B cell (primary cell): ENCODE measurements around the gene GUCA2B. TPM values are rescaled to one million over a fixed set of nuclear protein-coding genes. Genes with fewer than 3 reads are reported as not detected.

Experiments used
- ATAC-seq: fragments of 200-7000 bp; cut with Tn5 transposase; one replicate; pipeline ENCODE4 v1.10.0; 2021; ENCODE audit warnings: low read depth, mild to moderate bottlenecking, moderate number of reproducible peaks, moderate library complexity
- CTCF ChIA-PET: fragments of 350-600 bp; sonication (Branson Sonifier 250); formaldehyde crosslinking; loops from one replicate; lab custom pipeline; 2021; ENCODE audit warnings: antibody characterized with exemption, inconsistent platforms; lab: Charles Lee
- POLR2A ChIA-PET: fragments of 350-600 bp; sonication (Branson Sonifier 250); formaldehyde crosslinking; loops from one replicate; lab custom pipeline; 2021; ENCODE audit warnings: antibody characterized with exemption; lab: Charles Lee
- DNase-seq: peaks from one replicate; pipeline ENCODE4 v3.0.0; 2013
- H2AFZ ChIP-seq: 2 replicates; pipeline ENCODE4 v1.6.1; 2012; ENCODE audit warnings: mild to moderate bottlenecking, low read depth, low read length; ENCODE audit not compliant: insufficient read depth, poor library complexity, severe bottlenecking
- H3K27ac ChIP-seq, 2 donors: 1 replicate in 1 of 2; 2 replicates in 1 of 2; pipeline ENCODE4 v1.5.1; 2012 to 2013; ENCODE audit warnings: low read length in 2 of 2, mild to moderate bottlenecking in 2 of 2, moderate library complexity in 1 of 2
- H3K27me3 ChIP-seq, 4 experiments: fragments of 200-600 bp in 1 of 4; sonication (generic) in 1 of 4; replicated peaks in 1 of 4; 1 replicate in 2 of 4; 2 replicates in 2 of 4; pipeline versions ENCODE4 v1.6.1 to v1.7.0; 2013 to 2016; ENCODE audit warnings: low read length in 3 of 4, mild to moderate bottlenecking in 2 of 4, mixed read lengths in 1 of 4, moderate library complexity in 1 of 4; ENCODE audit not compliant: insufficient read depth in 4 of 4, control insufficient read depth in 3 of 4; ENCODE audit errors: control extremely low read depth in 1 of 4
- H3K36me3 ChIP-seq, 2 experiments: replicated peaks in 1 of 2; 1 replicate in 1 of 2; 2 replicates in 1 of 2; pipeline versions ENCODE4 v1.6.1 to v1.7.1; 2013; ENCODE audit warnings: low read length in 1 of 2; ENCODE audit not compliant: insufficient read depth in 2 of 2, control insufficient read depth in 1 of 2; ENCODE audit errors: control extremely low read depth in 1 of 2, extremely low read depth in 1 of 2
- H3K4me1 ChIP-seq, 2 donors: fragments of 200-600 bp in 1 of 2; sonication (generic) in 1 of 2; 1 replicate in 1 of 2; 2 replicates in 1 of 2; pipeline versions ENCODE4 v1.5.1 to v1.6.1; 2013 to 2017; ENCODE audit warnings: low read length in 2 of 2; ENCODE audit not compliant: control insufficient read depth in 2 of 2, insufficient read depth in 2 of 2
- H3K4me2 ChIP-seq: replicated peaks from 2 replicates; pipeline ENCODE3; 2012; ENCODE audit warnings: mild to moderate bottlenecking, low read depth, low read length; ENCODE audit not compliant: poor library complexity, severe bottlenecking
- H3K4me3 ChIP-seq, 5 experiments: fragments of 200-600 bp in 1 of 5; sonication (generic) in 1 of 5; 1 replicate in 3 of 5; 2 replicates in 2 of 5; pipeline versions ENCODE4 v1.5.1 to v1.7.0; 2011 to 2016; ENCODE audit warnings: low read length in 4 of 5, mild to moderate bottlenecking in 4 of 5, low read depth in 2 of 5, control low read depth in 1 of 5, moderate library complexity in 1 of 5; ENCODE audit not compliant: insufficient read depth in 1 of 5; ENCODE audit errors: control extremely low read depth in 1 of 5, extremely low read depth in 1 of 5
- H3K79me2 ChIP-seq: fragments of 200-600 bp; sonication (generic); one replicate; pipeline ENCODE4 v1.6.0; 2016; ENCODE audit warnings: low read length; ENCODE audit not compliant: control insufficient read depth, insufficient read depth
- H3K9ac ChIP-seq: fragments of 200-600 bp; sonication (generic); 2 replicates; pipeline ENCODE4 v1.6.1; 2017; ENCODE audit warnings: mild to moderate bottlenecking, low read length, moderate library complexity
- H3K9me3 ChIP-seq, 3 donors: one replicate each; pipeline versions ENCODE4 v1.6.1 to v1.7.1; 2013; ENCODE audit warnings: low read length in 2 of 3; ENCODE audit not compliant: control insufficient read depth in 2 of 3, insufficient read depth in 1 of 3; ENCODE audit errors: control extremely low read depth in 1 of 3
- H4K20me1 ChIP-seq: 2 replicates; pipeline ENCODE4 v1.6.0; 2012; ENCODE audit warnings: mild to moderate bottlenecking, low read length; ENCODE audit not compliant: insufficient read depth, control insufficient read depth, poor library complexity, severe bottlenecking
- H3K27ac Mint-ChIP-seq: one replicate; pipeline ENCODE4 v1.8.0; 2021; ENCODE audit warnings: mixed read lengths
- H3K27me3 Mint-ChIP-seq: one replicate; pipeline ENCODE4 v1.8.0; 2021; ENCODE audit warnings: mixed read lengths
- H3K4me1 Mint-ChIP-seq: one replicate; pipeline ENCODE4 v1.8.0; 2021; ENCODE audit warnings: mixed read lengths
- H3K4me3 Mint-ChIP-seq: one replicate; pipeline ENCODE4 v1.8.0; 2021; ENCODE audit warnings: mixed read lengths
- H3K9me3 Mint-ChIP-seq: one replicate; pipeline ENCODE4 v1.8.0; 2022; ENCODE audit warnings: mixed read lengths; ENCODE audit not compliant: insufficient read depth
- EZH2 ChIP-seq: IDR thresholded peaks from 2 replicates; pipeline ENCODE4 v1.6.1; 2012; ENCODE audit warnings: borderline replicate concordance, low read depth, mild to moderate bottlenecking, moderate library complexity, low read length; ENCODE audit not compliant: insufficient read depth, poor library complexity, severe bottlenecking
- WGBS: methylation state at CpG from one replicate; pipeline ENCODE4 v1.1.5; 2013; ENCODE audit warnings: missing lambda C conversion rate; ENCODE audit not compliant: insufficient coverage; 5-methylcytosine and 5-hydroxymethylcytosine counted together
- intact Hi-C: fragments of 100-400 bp; cut with micrococcal nuclease; formaldehyde crosslinking; loops from one replicate; pipeline ENCODE4 v1.10.0; 2022
- polyA plus RNA-seq: library from polyadenylated mRNA; depleted of rRNA; stranded (reverse); fragments of >200 nt; gene quantifications from 2 replicates; pipeline ENCODE4 v1.2.3, GENCODE V29; 2012
- total RNA-seq, 2 donors: library from RNA; stranded (reverse); fragments of 120-200 nt in 1 of 2; gene quantifications; 1 replicate in 1 of 2; 2 replicates in 1 of 2; pipeline versions ENCODE4 v1.2.3 to v1.2.4, GENCODE V29; 2013 to 2022
- TF ChIP-seq, protein P1 (sequence below): fragments of 200-600 bp; IDR thresholded peaks from one replicate; pipeline ENCODE4 v1.8.0; 2022; ENCODE audit warnings: antibody characterized with exemption, mild to moderate bottlenecking

The GUCA2B gene
- total and polyA plus RNA-seq, 2 donors (not counting 1 experiment from before 2014, with no cell fraction given) = not detected

GRCh38 chr1:42189931-42190853 lies 37.0 kb downstream of the GUCA2B start:
- H3K4me1 Mint-ChIP-seq = no peaks in the 10 kb centered on the region
- no peaks in the 10 kb centered on the region for H3K9me3 ChIP-seq

DNA sequence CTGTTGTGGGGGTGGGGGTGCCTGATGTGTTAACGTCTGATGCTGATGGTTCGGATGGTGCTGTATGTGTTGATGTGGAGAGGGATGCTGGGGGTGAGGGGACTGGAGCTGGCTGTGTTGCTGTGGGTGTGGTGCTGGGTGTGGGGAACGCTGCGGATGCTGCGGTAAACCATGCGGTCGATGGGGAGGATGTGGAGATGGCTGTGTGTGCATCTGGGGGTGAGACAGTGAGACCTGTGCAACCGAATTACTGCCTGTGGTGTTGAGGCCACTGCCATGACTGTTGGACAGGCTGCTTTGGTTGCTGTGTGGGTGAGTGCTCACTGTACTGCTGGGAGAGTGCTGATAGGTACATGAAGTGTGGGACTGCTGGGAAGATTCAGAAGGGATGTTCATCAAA lies 38.1 kb downstream of the GUCA2B start:
- no peak overlapping the region for H3K27ac Mint-ChIP-seq
- H3K27ac ChIP-seq = no peak overlapping the region
- no peaks in the 10 kb centered on the region for H3K27me3 ChIP-seq
- no peak overlapping the region for H3K4me3 ChIP-seq
- H3K4me2 ChIP-seq = no peak overlapping the region
- ATAC-seq = no peak
- DNase-seq = no peak
- H3K4me3 Mint-ChIP-seq = no peak overlapping the region
- no peaks in the 10 kb centered on the region for H3K4me1 Mint-ChIP-seq
- H3K9ac ChIP-seq = no peak overlapping the region
- H2AFZ ChIP-seq = no peak overlapping the region
- H4K20me1 ChIP-seq = no peaks in the 10 kb centered on the region
- peaks cover 5 to 51% of the 10 kb centered on the region in 2 experiments for H3K36me3 ChIP-seq
- intact Hi-C loops = no loop called here
- no peaks in the 10 kb centered on the region for H3K9me3 ChIP-seq
- TF ChIP-seq, protein P1, sequence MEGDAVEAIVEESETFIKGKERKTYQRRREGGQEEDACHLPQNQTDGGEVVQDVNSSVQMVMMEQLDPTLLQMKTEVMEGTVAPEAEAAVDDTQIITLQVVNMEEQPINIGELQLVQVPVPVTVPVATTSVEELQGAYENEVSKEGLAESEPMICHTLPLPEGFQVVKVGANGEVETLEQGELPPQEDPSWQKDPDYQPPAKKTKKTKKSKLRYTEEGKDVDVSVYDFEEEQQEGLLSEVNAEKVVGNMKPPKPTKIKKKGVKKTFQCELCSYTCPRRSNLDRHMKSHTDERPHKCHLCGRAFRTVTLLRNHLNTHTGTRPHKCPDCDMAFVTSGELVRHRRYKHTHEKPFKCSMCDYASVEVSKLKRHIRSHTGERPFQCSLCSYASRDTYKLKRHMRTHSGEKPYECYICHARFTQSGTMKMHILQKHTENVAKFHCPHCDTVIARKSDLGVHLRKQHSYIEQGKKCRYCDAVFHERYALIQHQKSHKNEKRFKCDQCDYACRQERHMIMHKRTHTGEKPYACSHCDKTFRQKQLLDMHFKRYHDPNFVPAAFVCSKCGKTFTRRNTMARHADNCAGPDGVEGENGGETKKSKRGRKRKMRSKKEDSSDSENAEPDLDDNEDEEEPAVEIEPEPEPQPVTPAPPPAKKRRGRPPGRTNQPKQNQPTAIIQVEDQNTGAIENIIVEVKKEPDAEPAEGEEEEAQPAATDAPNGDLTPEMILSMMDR = no peak
- no peak for TF ChIP-seq EZH2
- ChIA-PET POLR2A (no interaction called here), CTCF (no interaction called here)
- no peaks in the 10 kb centered on the region for H3K27me3 Mint-ChIP-seq
- H3K4me1 ChIP-seq = no peaks in the 10 kb centered on the region
- H3K79me2 ChIP-seq = no peaks in the 10 kb centered on the region
- 99% methylated on average over 8 of the region's 8 CpGs for WGBS
- H3K9me3 Mint-ChIP-seq = no peaks in the 10 kb centered on the region

More at GRCh38 chr1:42189931-42190853, 37.0 kb downstream of the GUCA2B start:
- no peaks in the 10 kb centered on the region for H3K9me3 Mint-ChIP-seq
- H3K9ac ChIP-seq = no peak overlapping the region
- no peaks in the 10 kb centered on the region for H4K20me1 ChIP-seq
- TF ChIP-seq EZH2 = no peak
- TF ChIP-seq, protein P1 = no peak
- ChIA-PET CTCF (no interaction called here), POLR2A (no interaction called here)
- H3K27ac Mint-ChIP-seq = no peak overlapping the region
- no peak overlapping the region for H3K4me3 Mint-ChIP-seq
- H3K27me3 ChIP-seq = no peaks in the 10 kb centered on the region
- DNase-seq (no peak), ATAC-seq (no peak)
- WGBS = 92% methylated on average over 2 of the region's 6 CpGs
- H3K27me3 Mint-ChIP-seq = no peaks in the 10 kb centered on the region
- H3K36me3 ChIP-seq = peaks cover 8 to 56% of the 10 kb centered on the region in 2 experiments
- no peaks in the 10 kb centered on the region for H3K4me1 ChIP-seq
- H3K27ac ChIP-seq = no peak overlapping the region
- intact Hi-C loops = no loop called here
- no peak overlapping the region for H3K4me3 ChIP-seq
- no peak overlapping the region for H2AFZ ChIP-seq
- no peak overlapping the region for H3K4me2 ChIP-seq
- no peaks in the 10 kb centered on the region for H3K79me2 ChIP-seq
